Thyroid gland (tissue), 4 donors: ENCODE results near the gene OR51I2. TPM values are rescaled to one million over a fixed set of nuclear protein-coding genes. Genes with fewer than 3 reads are reported as not detected.

Experiments used
- DNase-seq, 2 donors: peaks; one replicate each; pipeline ENCODE4 v3.0.0-alpha.2; 2019
- H3K27ac ChIP-seq, 3 donors: fragments of 200-600 bp; sonication (generic); 1 replicate in 2 of 3; 2 replicates in 1 of 3; pipeline ENCODE4 v1.5.1; 2016 to 2019; ENCODE audit warnings: mild to moderate bottlenecking in 1 of 3, moderate library complexity in 1 of 3
- H3K27me3 ChIP-seq: fragments of 200-600 bp; sonication (generic); one replicate; pipeline ENCODE4 v1.5.1; 2019
- H3K36me3 ChIP-seq, 2 donors: fragments of 200-600 bp; sonication (generic); one replicate each; pipeline ENCODE4 v1.5.1; 2016 to 2019
- H3K4me1 ChIP-seq, 2 donors: fragments of 200-600 bp; sonication (generic); one replicate each; pipeline ENCODE4 v1.5.1; 2017 to 2019
- H3K4me3 ChIP-seq, 3 donors: fragments of 200-600 bp; sonication (generic); replicated peaks in 1 of 3; 1 replicate in 2 of 3; 2 replicates in 1 of 3; pipeline ENCODE4 v1.5.1; 2016; ENCODE audit warnings: mild to moderate bottlenecking in 1 of 3
- H3K9me3 ChIP-seq: fragments of 200-600 bp; sonication (generic); one replicate; pipeline ENCODE4 v1.5.1; 2017
- CTCF ChIP-seq, 6 experiments: fragments of 200-600 bp in 3 of 6; fragments of 450-650 bp in 3 of 6; sonication (generic) in 3 of 6; IDR thresholded peaks; one replicate each; pipeline ENCODE4 v1.5.1; 2016 to 2019; ENCODE audit warnings: antibody characterized with exemption in 6 of 6, mild to moderate bottlenecking in 2 of 6, inconsistent platforms in 1 of 6, moderate library complexity in 1 of 6
- POLR2A ChIP-seq, 2 donors: fragments of 450-650 bp; IDR thresholded peaks; one replicate each; pipeline ENCODE4 v1.6.1; 2017; ENCODE audit warnings: antibody characterized with exemption in 2 of 2, mild to moderate bottlenecking in 2 of 2, moderate library complexity in 1 of 2
- WGBS, 2 donors: methylation state at CpG; one replicate each; pipeline ENCODE4 v1.1.5; 2017; 5-methylcytosine and 5-hydroxymethylcytosine counted together
- intact Hi-C: fragments of 100-400 bp; cut with DNase I; formaldehyde crosslinking; loops from one replicate; pipeline ENCODE4 v1.15.1; 2023
- total RNA-seq, 4 donors: library from RNA; depleted of rRNA; stranded (reverse); fragments of >200 nt; gene quantifications; one replicate each; pipeline ENCODE4 v1.2.3, GENCODE V29; 2016

The OR51I2 gene
- total RNA-seq, 4 donors from 2014 or later: not detected

- Histone ChIP-seq H3K4me1 (no peaks in the 10 kb centered on the region), H3K36me3 (no peaks in the 10 kb centered on the region), H3K9me3 (no peaks in the 10 kb centered on the region), H3K4me3 (no peak overlapping the region), H3K27ac (no peak overlapping the region), H3K27me3 (no peaks in the 10 kb centered on the region)
- no peak for DNase-seq
- 94 to 97% methylated on average over 4 of the region's 4 CpGs for WGBS, 2 donors
- intact Hi-C loops: no loop called here
- TF ChIP-seq POLR2A (IDR thresholded peaks at IDR 0.05): no peak
- TF ChIP-seq CTCF (IDR thresholded peaks at IDR 0.05): no peak
Measured at GRCh38 chr11:5488798-5489399, 39.8 kb downstream of the OR51I2 start.

GRCh38 chr11:5489576-5490357, 40.6 kb downstream of the OR51I2 start:
- H3K27ac ChIP-seq: no peak overlapping the region
- H3K9me3 ChIP-seq: no peaks in the 10 kb centered on the region
- no peaks in the 10 kb centered on the region for H3K36me3 ChIP-seq
- no peak overlapping the region for H3K4me3 ChIP-seq
- no peak for DNase-seq
- H3K4me1 ChIP-seq: no peaks in the 10 kb centered on the region
- H3K27me3 ChIP-seq: no peaks in the 10 kb centered on the region
- WGBS, 2 donors: 54% methylated on average over 5 of the region's 5 CpGs
- intact Hi-C loops: no loop called here
- TF ChIP-seq POLR2A (IDR thresholded peaks at IDR 0.05): no peak

GRCh38 chr11:5499671-5500070, 50.5 kb downstream of the OR51I2 start:
- no peaks in the 10 kb centered on the region for H3K27me3 ChIP-seq
- no peaks in the 10 kb centered on the region for H3K4me1 ChIP-seq
- H3K36me3 ChIP-seq: no peaks in the 10 kb centered on the region
- H3K27ac ChIP-seq: no peak overlapping the region
- H3K9me3 ChIP-seq: no peaks in the 10 kb centered on the region
- no peak for DNase-seq
- WGBS, 2 donors: 68 to 78% methylated on average over 2 of the region's 2 CpGs
- intact Hi-C loops: no loop called here
- TF ChIP-seq POLR2A (IDR thresholded peaks at IDR 0.05) (no peak), CTCF (IDR thresholded peaks at IDR 0.05) (no peak)
- no peak overlapping the region for H3K4me3 ChIP-seq

GRCh38 chr11:5500393-5500801, 51.3 kb downstream of the OR51I2 start:
- no peak overlapping the region for H3K4me3 ChIP-seq
- no peaks in the 10 kb centered on the region for H3K36me3 ChIP-seq
- WGBS, 2 donors: 80 to 89% methylated on average over 6 of the region's 6 CpGs
- no peaks in the 10 kb centered on the region for H3K4me1 ChIP-seq
- H3K27me3 ChIP-seq: no peaks in the 10 kb centered on the region
- H3K27ac ChIP-seq: no peak overlapping the region
- H3K9me3 ChIP-seq: no peaks in the 10 kb centered on the region
- intact Hi-C loops: no loop called here
- TF ChIP-seq POLR2A (IDR thresholded peaks at IDR 0.05) (no peak), CTCF (IDR thresholded peaks at IDR 0.05) (no peak)
- no peak for DNase-seq

GRCh38 chr11:5504403-5504921, 55.3 kb downstream of the OR51I2 start:
- H3K9me3 ChIP-seq: no peaks in the 10 kb centered on the region
- TF ChIP-seq CTCF (IDR thresholded peaks at IDR 0.05): no peak
- TF ChIP-seq POLR2A (IDR thresholded peaks at IDR 0.05): no peak
- H3K4me3 ChIP-seq: no peak overlapping the region
- H3K4me1 ChIP-seq: no peaks in the 10 kb centered on the region
- DNase-seq: no peak
- intact Hi-C loops: no loop called here
- no peaks in the 10 kb centered on the region for H3K36me3 ChIP-seq
- H3K27ac ChIP-seq: no peak overlapping the region
- WGBS, 2 donors: 77 to 88% methylated on average over 2 of the region's 2 CpGs
- no peaks in the 10 kb centered on the region for H3K27me3 ChIP-seq
